Natural killer cell (primary cell): ENCODE data around the gene DOC2B. TPM values are rescaled to one million over a fixed set of nuclear protein-coding genes. Genes with fewer than 3 reads are reported as not detected.

Experiments
- ATAC-seq, 3 donors: fragments of 150-1000 bp in 2 of 3; fragments of 200-7000 bp in 1 of 3; cut with Tn5 transposase; 1 replicate in 1 of 3; 2 replicates in 2 of 3; pipeline ENCODE4 v1.10.0; 2021; ENCODE audit warnings: mild to moderate bottlenecking in 2 of 3, moderate library complexity in 2 of 3
- DNase-seq, 2 donors: peaks; one replicate each; pipeline versions ENCODE4 v3.0.0 to v3.0.0-alpha.2; 2013 to 2021; ENCODE audit warnings: mixed read lengths in 1 of 2
- H3K27ac ChIP-seq: one replicate; pipeline ENCODE4 v1.5.1; 2013; ENCODE audit warnings: mild to moderate bottlenecking, low read length
- H3K27me3 ChIP-seq: one replicate; pipeline ENCODE4 v1.6.1; 2013; ENCODE audit warnings: low read length; ENCODE audit not compliant: control insufficient read depth, insufficient read depth
- H3K36me3 ChIP-seq: one replicate; pipeline ENCODE4 v1.6.1; 2013; ENCODE audit warnings: low read length; ENCODE audit not compliant: control insufficient read depth, insufficient read depth
- H3K4me1 ChIP-seq: one replicate; pipeline ENCODE4 v1.6.1; 2013; ENCODE audit warnings: low read length; ENCODE audit not compliant: control insufficient read depth, insufficient read depth
- H3K4me3 ChIP-seq: one replicate; pipeline ENCODE4 v1.5.1; 2013; ENCODE audit warnings: low read length
- H3K9me3 ChIP-seq: one replicate; pipeline ENCODE4 v1.6.1; 2013; ENCODE audit warnings: low read length; ENCODE audit not compliant: control insufficient read depth, insufficient read depth
- H3K27ac Mint-ChIP-seq, 2 donors: one replicate each; pipeline ENCODE4 v1.8.0; 2022; ENCODE audit warnings: mild to moderate bottlenecking in 2 of 2, mixed read lengths in 2 of 2, moderate library complexity in 1 of 2
- H3K27me3 Mint-ChIP-seq, 2 donors: one replicate each; pipeline ENCODE4 v1.8.0; 2022; ENCODE audit warnings: low read depth in 2 of 2, mixed read lengths in 2 of 2
- H3K36me3 Mint-ChIP-seq: one replicate; pipeline ENCODE4 v1.8.0; 2022; ENCODE audit warnings: mixed read lengths
- H3K4me1 Mint-ChIP-seq, 2 donors: one replicate each; pipeline ENCODE4 v1.8.0; 2022; ENCODE audit warnings: mixed read lengths in 2 of 2
- H3K4me3 Mint-ChIP-seq: one replicate; pipeline ENCODE4 v1.8.0; 2022; ENCODE audit warnings: mild to moderate bottlenecking, moderate library complexity, mixed read lengths
- H3K9me3 Mint-ChIP-seq, 2 donors: one replicate each; pipeline ENCODE4 v1.8.0; 2022; ENCODE audit warnings: mixed read lengths in 2 of 2
- CTCF ChIP-seq: fragments of 200-600 bp; IDR thresholded peaks from one replicate; pipeline ENCODE4 v1.8.0; 2022; ENCODE audit warnings: antibody characterized with exemption
- WGBS: methylation state at CpG from one replicate; pipeline ENCODE4 v1.1.7; 2013; ENCODE audit warnings: missing lambda C conversion rate; ENCODE audit not compliant: insufficient coverage; 5-methylcytosine and 5-hydroxymethylcytosine counted together
- intact Hi-C: fragments of 100-400 bp; cut with micrococcal nuclease; formaldehyde crosslinking; loops from one replicate; pipeline ENCODE4 v1.14.2; 2022
- total RNA-seq, 4 donors: library from RNA; stranded (reverse); fragments of 120-200 nt in 1 of 4; gene quantifications; one replicate each; pipeline versions ENCODE4 v1.2.3 to v1.2.4, GENCODE V29; 2013 to 2022

DOC2B gene
- total RNA-seq, 3 donors from 2014 or later (not counting 1 experiment from before 2014, with no cell fraction given): 0.07 to 0.20 TPM; not detected in 1

GRCh38 chr17:144936-145670 lies 36.3 kb downstream of the DOC2B start:
- TF ChIP-seq CTCF: no peak

GRCh38 chr17:143785-144281 lies 37.6 kb downstream of the DOC2B start:
- ATAC-seq: peak; percentile 96 to 100 (median 99)
- no peak overlapping the region for H3K4me3 Mint-ChIP-seq
- peaks cover 0 to 11% of the 10 kb centered on the region in 2 donors for H3K27me3 Mint-ChIP-seq
- H3K27ac Mint-ChIP-seq: no peak overlapping the region
- peak; percentile 80 to 85 for DNase-seq
- 4% methylated on average over 44 of the region's 44 CpGs for WGBS
- Histone ChIP-seq H3K36me3 (no peaks in the 10 kb centered on the region), H3K4me1 (peaks cover 8% of the 10 kb centered on the region), H3K9me3 (no peaks in the 10 kb centered on the region), H3K4me3 (no peak overlapping the region), H3K27me3 (no peaks in the 10 kb centered on the region), H3K27ac (no peak overlapping the region)
- H3K36me3 Mint-ChIP-seq: no peaks in the 10 kb centered on the region
- intact Hi-C loops: loop anchor here (5.0 kb wide), 4 partner anchors 243 to 913 kb away; partner anchors contain the start of gene TIMM22
- no peaks in the 10 kb centered on the region for H3K4me1 Mint-ChIP-seq
- H3K9me3 Mint-ChIP-seq: no peaks in the 10 kb centered on the region
- TF ChIP-seq CTCF: peak; percentile 80

More at GRCh38 chr17:144936-145670, 36.3 kb downstream of the DOC2B start:
- Histone ChIP-seq H3K4me3 (no peak overlapping the region), H3K27me3 (no peaks in the 10 kb centered on the region), H3K9me3 (no peaks in the 10 kb centered on the region), H3K4me1 (peaks cover 8% of the 10 kb centered on the region), H3K36me3 (no peaks in the 10 kb centered on the region), H3K27ac (no peak overlapping the region)
- intact Hi-C loops: loop anchor here (5.0 kb wide), 4 partner anchors 242 to 912 kb away; partner anchors contain the start of gene TIMM22
- no peaks in the 10 kb centered on the region for H3K9me3 Mint-ChIP-seq
- no peak overlapping the region for H3K27ac Mint-ChIP-seq
- ATAC-seq: no peak
- 73% methylated on average over 7 of the region's 7 CpGs for WGBS
- peak in 1 of 2 donors; percentile 6 for DNase-seq
- H3K4me3 Mint-ChIP-seq: no peak overlapping the region
- H3K27me3 Mint-ChIP-seq: peaks cover 0 to 3% of the 10 kb centered on the region in 2 donors
- no peaks in the 10 kb centered on the region for H3K4me1 Mint-ChIP-seq
- H3K36me3 Mint-ChIP-seq: no peaks in the 10 kb centered on the region

DNA sequence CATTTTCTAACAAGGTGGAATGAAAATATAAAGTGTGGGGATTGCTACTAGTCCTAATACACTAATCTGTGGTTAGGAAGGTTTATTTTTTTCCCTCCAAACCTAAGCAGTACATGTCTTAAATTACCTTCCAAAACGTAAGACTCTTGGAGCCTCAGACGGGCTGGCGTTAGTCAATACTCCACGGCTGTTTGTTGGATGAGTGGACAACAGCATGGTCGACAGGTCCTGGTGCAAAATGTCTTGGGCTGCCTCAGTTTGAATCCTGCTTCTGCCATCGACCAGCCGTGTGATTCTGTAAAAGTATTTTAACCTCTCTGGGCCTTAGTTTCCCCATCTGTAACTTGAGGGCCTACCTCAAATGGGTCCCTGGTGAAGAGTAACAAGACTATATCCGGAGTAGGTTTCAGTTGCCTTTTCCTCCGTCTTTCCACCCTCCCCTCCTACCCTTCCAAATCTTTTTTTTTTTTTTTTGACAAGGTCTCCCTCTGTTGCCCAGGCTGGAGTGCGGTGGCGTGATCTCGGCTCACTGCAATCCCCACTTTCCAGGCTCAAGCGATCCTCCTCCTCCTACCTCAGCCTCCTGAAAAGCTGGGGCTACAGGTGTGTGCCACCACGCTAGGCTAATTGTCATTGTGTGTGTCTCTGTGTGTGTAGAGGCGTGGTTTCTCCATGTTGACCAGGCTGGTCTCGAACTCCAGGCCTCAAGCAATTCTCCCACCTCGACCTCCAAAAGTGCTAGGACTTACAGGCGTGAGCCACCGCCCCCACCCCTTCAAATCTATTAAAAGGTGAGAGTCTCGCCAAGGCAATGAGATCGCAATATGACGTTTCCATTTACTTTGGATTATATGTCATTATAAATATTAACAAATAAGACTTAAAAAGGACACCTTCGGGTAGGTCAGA lies 38.3 kb downstream of the DOC2B start:
- Mint-ChIP-seq H3K27ac (no peak overlapping the region), H3K36me3 (no peaks in the 10 kb centered on the region), H3K4me3 (no peak overlapping the region), H3K4me1 (no peaks in the 10 kb centered on the region), H3K9me3 (no peaks in the 10 kb centered on the region), H3K27me3 (peaks cover 0 to 11% of the 10 kb centered on the region in 2 donors)
- no peaks in the 10 kb centered on the region for H3K27me3 ChIP-seq
- H3K27ac ChIP-seq: no peak overlapping the region
- ATAC-seq (no peak), DNase-seq (peak in 1 of 2 donors; percentile 13)
- 89% methylated on average over 18 of the region's 23 CpGs for WGBS
- no peak overlapping the region for H3K4me3 ChIP-seq
- intact Hi-C loops: loop anchor here (5.0 kb wide), 4 partner anchors 244 to 914 kb away; partner anchors contain the start of gene TIMM22
- no peak for TF ChIP-seq CTCF
- H3K9me3 ChIP-seq: no peaks in the 10 kb centered on the region
- peaks cover 8% of the 10 kb centered on the region for H3K4me1 ChIP-seq
- H3K36me3 ChIP-seq: no peaks in the 10 kb centered on the region
